OCI-M1 (cell line): ENCODE results near the gene SNAPC3.
"Not testable (repeated sequence)": the region's sequence is repeated elsewhere in the genome, so short reads cannot be mapped to it uniquely, and the experiment has no call there.

Experiments
- DNase-seq: peaks from one replicate; lab custom pipeline; 2025; lab: John Stamatoyannopoulos, UW

The SNAPC3 gene

GRCh38 chr9:15422372-15423230 lies at the start of gene SNAPC3:
TSS of gene SNAPC3 (plus strand) at chr9:15422876. CDS start at chr9:15422880, 4 bp downstream.
- peak; percentile 94 for DNase-seq

- no peak for DNase-seq
Measured at GRCh38 chr9:15373881-15374280, 48.8 kb upstream of the SNAPC3 start.

GRCh38 chr9:15374310-15374709 lies 48.4 kb upstream of the SNAPC3 start:
- no peak for DNase-seq

- DNase-seq, result no peak
Measured at GRCh38 chr9:15374825-15375224, 47.9 kb upstream of the SNAPC3 start.

- no peak for DNase-seq
Measured at GRCh38 chr9:15377625-15378540, 44.8 kb upstream of the SNAPC3 start.

GRCh38 chr9:15379317-15379716 lies 43.4 kb upstream of the SNAPC3 start:
- DNase-seq, result not testable (repeated sequence)

GRCh38 chr9:15379888-15380287 lies 42.8 kb upstream of the SNAPC3 start:
- DNase-seq, result not testable (repeated sequence)

GRCh38 chr9:15381491-15381890 lies 41.2 kb upstream of the SNAPC3 start:
- no peak for DNase-seq

GRCh38 chr9:15386465-15386864 lies 36.2 kb upstream of the SNAPC3 start:
- DNase-seq, result peak; percentile 51

- DNase-seq, result no peak
Measured at GRCh38 chr9:15389173-15389572, 33.5 kb upstream of the SNAPC3 start.

- DNase-seq, result no peak
Measured at GRCh38 chr9:15389631-15390030, 33.0 kb upstream of the SNAPC3 start.

GRCh38 chr9:15390201-15390600 lies 32.5 kb upstream of the SNAPC3 start:
- DNase-seq, result peak; percentile 13

- no peak for DNase-seq
Measured at GRCh38 chr9:15392363-15392762, 30.3 kb upstream of the SNAPC3 start.

GRCh38 chr9:15400281-15400941 lies 22.3 kb upstream of the SNAPC3 start:
- peak; percentile 77 for DNase-seq

GRCh38 chr9:15401266-15401665 lies 21.4 kb upstream of the SNAPC3 start:
- DNase-seq, result no peak

GRCh38 chr9:15403155-15403554 lies 19.5 kb upstream of the SNAPC3 start:
- peak; percentile 65 for DNase-seq

- no peak for DNase-seq
Measured at GRCh38 chr9:15404171-15404570, 18.5 kb upstream of the SNAPC3 start.

GRCh38 chr9:15416880-15417279 lies 5.8 kb upstream of the SNAPC3 start:
- peak; percentile 71 for DNase-seq

- no peak for DNase-seq
Measured at GRCh38 chr9:15417626-15418025, 5.0 kb upstream of the SNAPC3 start.

- no peak for DNase-seq
Measured at GRCh38 chr9:15420796-15421195, 1.9 kb upstream of the SNAPC3 start.

- DNase-seq, result no peak
Measured at GRCh38 chr9:15421532-15421931, 1.1 kb upstream of the SNAPC3 start.

- no peak for DNase-seq
Measured at GRCh38 chr9:15421990-15422371, 695 bp upstream of the SNAPC3 start.
